Heart left ventricle (tissue), 13 donors: ENCODE measurements around the gene DAB2IP.

Source experiments
- CTCF ChIP-seq, 12 donors: fragments of 200-600 bp; sonication (generic) in 4 of 12; IDR thresholded peaks; one replicate each; pipeline versions ENCODE4 v1.5.0 to v1.8.0; 2018 to 2022; ENCODE audit warnings: antibody characterized with exemption in 12 of 12, mild to moderate bottlenecking in 5 of 12
- POLR2A ChIP-seq, 2 donors: fragments of 450-650 bp; IDR thresholded peaks; one replicate each; pipeline ENCODE4 v1.6.1; 2017; ENCODE audit warnings: antibody characterized with exemption in 2 of 2, mild to moderate bottlenecking in 2 of 2, moderate library complexity in 2 of 2
- donor health status: ischemic (EF 13 %, LVEDD 7.1; RV severe dilation, severe dysfunction).
- donor health status: DM: no; HTN: yes; CAD: no.
- donor health status: DM: no; HTN: no; CAD: no.
- donor health status: ischemic (EF 25% LVEDD 6.9; RV normal size, moderate dysfunction).
- donor health status: ischemic (EF 25% LVEDD 5.7; RV mildly dilated, moderate dysfunction).
- donor health status: ischemic (EF 35%, LVEDD 5.7; RV mildly dilated, moderate dysfunction).
- donor health status: nonischemic (EF 11% LVEDD 7.7; RV severe dilation, severe dysfunction).
- donor health status: DM: yes; HTN: yes; CAD: no.
- donor health status: PGD.
- donor health status: ischemic (EF 29% LVEDD 5.4; RV normal size, mild dysfunction).
- donor health status: nonischemic (EF 23%, LVEDD 6.1; RV moderate dilation, normal function).

- TF ChIP-seq CTCF (IDR thresholded peaks at IDR 0.05) (no peak), POLR2A (IDR thresholded peaks at IDR 0.05) (no peak)
These were observed 86.1 kb downstream of the DAB2IP start for GRCh38 chr9:121737481-121737931.
